HCT116 (cell line): Measurements from ENCODE around the gene ZNF503. TPM values are rescaled to one million over a fixed set of nuclear protein-coding genes. Genes with fewer than 3 reads are reported as not detected.

Experiments used
- ATAC-seq: fragments of 200-7000 bp; cut with Tn5 transposase; 2 replicates; pipeline ENCODE4 v1.9.1; 2020; ENCODE audit warnings: mild to moderate bottlenecking, moderate library complexity
- BruUV-seq: library from RNA; stranded (reverse); fragments of 400-500 nt; replicated peaks from 2 replicates; lab custom pipeline; 2021; lab: Mats Ljungman, UMichigan
- CTCF ChIA-PET: fragments of 300-600 bp; sonication (Branson Sonifier 250); formaldehyde crosslinking; loops from one replicate; lab custom pipeline; 2021; ENCODE audit warnings: antibody characterized with exemption; lab: Charles Lee
- POLR2A ChIA-PET: fragments of 300-600, 350-600 bp; sonication (Branson Sonifier 250); formaldehyde crosslinking; loops from one replicate; lab custom pipeline; 2021; ENCODE audit warnings: antibody characterized with exemption; lab: Charles Lee
- RAD21 ChIA-PET, 2 experiments: fragments of 300-600 bp; sonication (Branson Sonifier 250); formaldehyde crosslinking; loops; one replicate each; lab custom pipeline; 2023; ENCODE audit warnings: low total read pairs in 2 of 2; ENCODE audit not compliant: uncharacterized antibody in 2 of 2, unreplicated experiment in 2 of 2, low non-redundant PET in 1 of 2; lab: Charles Lee
- DNase-seq: peaks from one replicate; pipeline ENCODE4 v3.0.0-alpha.2; 2010; ENCODE audit warnings: low read depth, low spot score
- H2AFZ ChIP-seq: fragments of 200-600 bp; shearing (Covaris generic), sonication (generic); 2 replicates; pipeline ENCODE4 v1.6.1; 2017; ENCODE audit warnings: low read depth, mixed run types, mixed read lengths, antibody characterized with exemption, low read length; ENCODE audit not compliant: poor library complexity, severe bottlenecking
- H3K27ac ChIP-seq: 2 replicates; pipeline ENCODE4 v1.5.1; 2012; ENCODE audit warnings: low read depth, low read length
- H3K27me3 ChIP-seq: fragments of 200-600 bp; sonication (generic); 2 replicates; pipeline ENCODE4 v1.6.1; 2016; ENCODE audit warnings: mixed run types, low read length, mixed read lengths; ENCODE audit not compliant: insufficient read depth
- H3K36me3 ChIP-seq, 2 experiments: fragments of 200-500 bp in 1 of 2; fragments of 200-600 bp in 1 of 2; sonication (Bioruptor generic) in 1 of 2; sonication (generic) in 1 of 2; 2 replicates each; pipeline versions ENCODE4 v1.5.1 to v1.6.1; 2014 to 2016; ENCODE audit warnings: low read length in 2 of 2, inconsistent platforms in 1 of 2, mixed read lengths in 1 of 2, mixed run types in 1 of 2; ENCODE audit not compliant: insufficient read depth in 2 of 2, control insufficient read depth in 1 of 2
- H3K4me1 ChIP-seq, 2 experiments: fragments of 200-600 bp in 1 of 2; sonication (generic) in 1 of 2; 2 replicates each; pipeline versions ENCODE4 v1.5.1 to v1.6.1; 2012 to 2017; ENCODE audit warnings: low read length in 2 of 2, inconsistent platforms in 1 of 2, mild to moderate bottlenecking in 1 of 2, mixed read lengths in 1 of 2, mixed run types in 1 of 2, moderate library complexity in 1 of 2; ENCODE audit not compliant: insufficient read depth in 2 of 2, control insufficient read depth in 1 of 2
- H3K4me2 ChIP-seq: fragments of 200-600 bp; sonication (generic); 2 replicates; pipeline ENCODE4 v1.6.1; 2017; ENCODE audit warnings: mixed run types, low read length, mixed read lengths
- H3K4me3 ChIP-seq, 2 experiments: fragments of 200-600 bp in 1 of 2; sonication (generic) in 1 of 2; replicated peaks in 1 of 2; 2 replicates each; pipeline ENCODE4 v1.5.1; 2011 to 2016; ENCODE audit warnings: low read length in 2 of 2, control low read depth in 1 of 2, low read depth in 1 of 2, mild to moderate bottlenecking in 1 of 2, mixed read lengths in 1 of 2, mixed run types in 1 of 2
- H3K79me2 ChIP-seq: fragments of 200-600 bp; sonication (generic); 2 replicates; pipeline ENCODE4 v1.6.1; 2017; ENCODE audit warnings: mild to moderate bottlenecking, mixed run types, low read length, moderate library complexity, mixed read lengths; ENCODE audit not compliant: insufficient read depth
- H3K9ac ChIP-seq: fragments of 200-600 bp; sonication (generic); 2 replicates; pipeline ENCODE4 v1.6.1; 2016; ENCODE audit warnings: low read length, mixed read lengths
- H3K9me2 ChIP-seq: fragments of 200-600 bp; sonication (generic), shearing (Covaris generic); 2 replicates; pipeline ENCODE4 v1.6.1; 2017; ENCODE audit warnings: mixed run types, mild to moderate bottlenecking, moderate library complexity; ENCODE audit not compliant: insufficient read depth
- H3K9me3 ChIP-seq, 2 experiments: fragments of 200-500 bp in 1 of 2; fragments of 200-600 bp in 1 of 2; sonication (Bioruptor generic) in 1 of 2; sonication (generic) in 1 of 2; 2 replicates each; pipeline ENCODE4 v1.6.1; 2014 to 2017; ENCODE audit warnings: low read length in 2 of 2, mixed read lengths in 2 of 2, inconsistent platforms in 1 of 2, low read depth in 1 of 2, mild to moderate bottlenecking in 1 of 2, mixed run types in 1 of 2, moderate library complexity in 1 of 2; ENCODE audit not compliant: control insufficient read depth in 1 of 2, insufficient read depth in 1 of 2
- H4K20me1 ChIP-seq: fragments of 200-600 bp; sonication (generic), shearing (Covaris generic); 2 replicates; pipeline ENCODE4 v1.6.1; 2017; ENCODE audit warnings: mixed run types, mild to moderate bottlenecking, moderate library complexity; ENCODE audit not compliant: insufficient read depth
- CBX3 ChIP-seq: IDR thresholded peaks from 2 replicates; pipeline ENCODE4 v1.6.1; 2012; ENCODE audit warnings: low read depth
- CEBPB ChIP-seq: IDR thresholded peaks from 2 replicates; pipeline ENCODE4 v1.6.1; 2012; ENCODE audit warnings: low read depth
- CTCF ChIP-seq, 3 experiments: fragments of 200-600 bp in 1 of 3; sonication (generic) in 1 of 3; IDR thresholded peaks in 2 of 3; conservative IDR thresholded peaks in 1 of 3; 2 replicates each; pipeline ENCODE4 v1.5.1; 2012 to 2017; ENCODE audit warnings: low read depth in 2 of 3, low read length in 2 of 3, antibody characterized with exemption in 1 of 3, borderline replicate concordance in 1 of 3, control low read depth in 1 of 3, mild to moderate bottlenecking in 1 of 3, mixed read lengths in 1 of 3, mixed run types in 1 of 3, moderate library complexity in 1 of 3; ENCODE audit not compliant: insufficient read depth in 1 of 3
- EZH2 ChIP-seq: fragments of 200-600 bp; sonication (generic); IDR thresholded peaks from 2 replicates; pipeline ENCODE4 v1.6.1; 2017; ENCODE audit warnings: antibody characterized with exemption, mixed run types
- EZH2phosphoT487 ChIP-seq: fragments of 200-600 bp; IDR thresholded peaks from 2 replicates; pipeline ENCODE4 v1.6.1; 2018; ENCODE audit warnings: antibody characterized with exemption, borderline replicate concordance
- FOSL1 ChIP-seq: IDR thresholded peaks from 2 replicates; pipeline ENCODE4 v1.6.1; 2012; ENCODE audit warnings: low read depth
- JUND ChIP-seq: IDR thresholded peaks from 2 replicates; pipeline ENCODE4 v1.6.1; 2012
- POLR2A ChIP-seq: IDR thresholded peaks from 2 replicates; pipeline ENCODE4 v1.7.0; 2011; ENCODE audit warnings: borderline replicate concordance; ENCODE audit not compliant: insufficient read depth, insufficient read length; ENCODE audit errors: extremely low read depth
- RAD21 ChIP-seq: IDR thresholded peaks from 2 replicates; pipeline ENCODE4 v1.6.1; 2012; ENCODE audit warnings: low read depth, mild to moderate bottlenecking
- SIN3A ChIP-seq: IDR thresholded peaks from 2 replicates; pipeline ENCODE4 v1.6.1; 2012; ENCODE audit warnings: low read depth
- SP1 ChIP-seq: IDR thresholded peaks from 2 replicates; pipeline ENCODE4 v1.6.1; 2012; ENCODE audit warnings: low read depth
- SRF ChIP-seq: IDR thresholded peaks from 2 replicates; pipeline ENCODE4 v1.6.1; 2012; ENCODE audit warnings: low read depth
- YY1 ChIP-seq: IDR thresholded peaks from 2 replicates; pipeline ENCODE4 v1.6.1; 2011; ENCODE audit warnings: low read length, low read depth, moderate library complexity, mild to moderate bottlenecking; ENCODE audit not compliant: insufficient replicate concordance; ENCODE audit errors: extremely low read depth
- ZFX ChIP-seq: fragments of 450-650 bp; IDR thresholded peaks from 2 replicates; pipeline ENCODE4 v1.6.1; 2017
- ZNF274 ChIP-seq: fragments of 200-500 bp; sonication (Bioruptor generic); IDR thresholded peaks from 2 replicates; pipeline ENCODE4 v1.6.1; 2014; ENCODE audit warnings: mild to moderate bottlenecking, low read depth, low read length, inconsistent platforms
- intact Hi-C: fragments of 100-400 bp; cut with micrococcal nuclease; formaldehyde crosslinking; loops from 2 replicates; pipeline ENCODE4 v1.10.0; 2022
- total RNA-seq: library from RNA; stranded (reverse); gene quantifications from one replicate; pipeline ENCODE4 v1.2.1, GENCODE V29; 2021; ENCODE audit not compliant: unreplicated experiment
- TF ChIP-seq, protein P1 (sequence below): IDR thresholded peaks from 2 replicates; pipeline ENCODE4 v1.6.1; 2012; ENCODE audit warnings: low read depth
- TF ChIP-seq, protein P2 (sequence below): IDR thresholded peaks from 2 replicates; pipeline ENCODE4 v1.6.1; 2011; ENCODE audit warnings: mild to moderate bottlenecking, low read length, moderate library complexity; ENCODE audit not compliant: insufficient replicate concordance; ENCODE audit errors: extremely low read depth

ZNF503 gene
- total RNA-seq, 1 experiment from 2014 or later = 30.4 TPM

DNA sequence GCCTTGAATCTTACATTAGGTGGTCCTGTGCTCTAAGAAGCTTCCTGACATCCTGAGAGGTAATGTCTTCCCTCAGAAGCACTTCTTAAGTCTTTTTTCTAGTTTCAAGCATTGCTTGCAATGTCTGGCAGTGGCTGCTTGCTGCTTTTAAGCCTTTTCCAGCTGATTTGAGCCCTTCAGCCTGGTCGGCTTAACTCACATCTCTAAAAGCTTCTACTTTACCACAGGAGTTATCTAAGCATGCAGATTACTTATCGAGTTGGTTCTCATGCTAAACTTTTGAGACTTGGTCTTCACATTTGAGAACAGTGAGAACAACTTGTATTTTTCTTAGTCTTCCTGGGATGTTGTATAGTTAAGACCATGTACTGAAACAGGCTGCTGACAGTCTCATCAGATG, 33.7 kb upstream of the ZNF503 start:
- POLR2A ChIA-PET = interaction anchor here (0.7 kb wide), 1 partner anchor 10 kb away, joined by 4 read pairs; no protein-coding TSS in a partner anchor
- H3K79me2 ChIP-seq = no peaks in the 10 kb centered on the region
- no peaks in the 10 kb centered on the region for H3K36me3 ChIP-seq
- peaks cover 4 to 20% of the 10 kb centered on the region in 2 experiments; a peak in 3 of 4 replicates for H3K4me1 ChIP-seq
- H3K9ac ChIP-seq = no peak overlapping the region
- no peaks in the 10 kb centered on the region; the same call in 1 of the 2 replicates for H3K9me2 ChIP-seq
- DNase-seq (no peak), ATAC-seq (no peak)
- no peak overlapping the region for H3K27ac ChIP-seq
- H3K9me3 ChIP-seq = no peaks in the 10 kb centered on the region
- H3K4me2 ChIP-seq = no peak overlapping the region
- H3K4me3 ChIP-seq = no peak overlapping the region
- H4K20me1 ChIP-seq = no peaks in the 10 kb centered on the region
- H3K27me3 ChIP-seq = no peaks in the 10 kb centered on the region
- CTCF ChIA-PET = no interaction called here
- H2AFZ ChIP-seq = no peak overlapping the region
- intact Hi-C loops = no loop called here
- no peak for TF ChIP-seq SIN3A
- no peak for TF ChIP-seq YY1
- no peak for TF ChIP-seq POLR2A
- no peak for TF ChIP-seq EZH2
- no peak for TF ChIP-seq ZFX
- TF ChIP-seq FOSL1 = no peak
- TF ChIP-seq CEBPB = no peak
- no peak for TF ChIP-seq ZNF274
- TF ChIP-seq, protein P1, sequence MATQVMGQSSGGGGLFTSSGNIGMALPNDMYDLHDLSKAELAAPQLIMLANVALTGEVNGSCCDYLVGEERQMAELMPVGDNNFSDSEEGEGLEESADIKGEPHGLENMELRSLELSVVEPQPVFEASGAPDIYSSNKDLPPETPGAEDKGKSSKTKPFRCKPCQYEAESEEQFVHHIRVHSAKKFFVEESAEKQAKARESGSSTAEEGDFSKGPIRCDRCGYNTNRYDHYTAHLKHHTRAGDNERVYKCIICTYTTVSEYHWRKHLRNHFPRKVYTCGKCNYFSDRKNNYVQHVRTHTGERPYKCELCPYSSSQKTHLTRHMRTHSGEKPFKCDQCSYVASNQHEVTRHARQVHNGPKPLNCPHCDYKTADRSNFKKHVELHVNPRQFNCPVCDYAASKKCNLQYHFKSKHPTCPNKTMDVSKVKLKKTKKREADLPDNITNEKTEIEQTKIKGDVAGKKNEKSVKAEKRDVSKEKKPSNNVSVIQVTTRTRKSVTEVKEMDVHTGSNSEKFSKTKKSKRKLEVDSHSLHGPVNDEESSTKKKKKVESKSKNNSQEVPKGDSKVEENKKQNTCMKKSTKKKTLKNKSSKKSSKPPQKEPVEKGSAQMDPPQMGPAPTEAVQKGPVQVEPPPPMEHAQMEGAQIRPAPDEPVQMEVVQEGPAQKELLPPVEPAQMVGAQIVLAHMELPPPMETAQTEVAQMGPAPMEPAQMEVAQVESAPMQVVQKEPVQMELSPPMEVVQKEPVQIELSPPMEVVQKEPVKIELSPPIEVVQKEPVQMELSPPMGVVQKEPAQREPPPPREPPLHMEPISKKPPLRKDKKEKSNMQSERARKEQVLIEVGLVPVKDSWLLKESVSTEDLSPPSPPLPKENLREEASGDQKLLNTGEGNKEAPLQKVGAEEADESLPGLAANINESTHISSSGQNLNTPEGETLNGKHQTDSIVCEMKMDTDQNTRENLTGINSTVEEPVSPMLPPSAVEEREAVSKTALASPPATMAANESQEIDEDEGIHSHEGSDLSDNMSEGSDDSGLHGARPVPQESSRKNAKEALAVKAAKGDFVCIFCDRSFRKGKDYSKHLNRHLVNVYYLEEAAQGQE = no peak
- no peak for TF ChIP-seq CTCF (IDR thresholded peaks at IDR 0.05 in 2 of 3, conservative IDR thresholded peaks at IDR 0.05 in 1 of 3; ENCODE audit: borderline replicate concordance in 1 of 3, insufficient read depth in 1 of 3, low read depth in 2 of 3, low read length in 2 of 3)
- no peak for TF ChIP-seq SRF
- no peak for TF ChIP-seq RAD21
- no peak for TF ChIP-seq CBX3
- no peak for TF ChIP-seq SP1
- no peak for TF ChIP-seq JUND
- TF ChIP-seq EZH2phosphoT487 = no peak
- TF ChIP-seq, protein P2, sequence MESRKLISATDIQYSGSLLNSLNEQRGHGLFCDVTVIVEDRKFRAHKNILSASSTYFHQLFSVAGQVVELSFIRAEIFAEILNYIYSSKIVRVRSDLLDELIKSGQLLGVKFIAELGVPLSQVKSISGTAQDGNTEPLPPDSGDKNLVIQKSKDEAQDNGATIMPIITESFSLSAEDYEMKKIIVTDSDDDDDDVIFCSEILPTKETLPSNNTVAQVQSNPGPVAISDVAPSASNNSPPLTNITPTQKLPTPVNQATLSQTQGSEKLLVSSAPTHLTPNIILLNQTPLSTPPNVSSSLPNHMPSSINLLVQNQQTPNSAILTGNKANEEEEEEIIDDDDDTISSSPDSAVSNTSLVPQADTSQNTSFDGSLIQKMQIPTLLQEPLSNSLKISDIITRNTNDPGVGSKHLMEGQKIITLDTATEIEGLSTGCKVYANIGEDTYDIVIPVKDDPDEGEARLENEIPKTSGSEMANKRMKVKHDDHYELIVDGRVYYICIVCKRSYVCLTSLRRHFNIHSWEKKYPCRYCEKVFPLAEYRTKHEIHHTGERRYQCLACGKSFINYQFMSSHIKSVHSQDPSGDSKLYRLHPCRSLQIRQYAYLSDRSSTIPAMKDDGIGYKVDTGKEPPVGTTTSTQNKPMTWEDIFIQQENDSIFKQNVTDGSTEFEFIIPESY = no peak
- no TSS peak for BruUV-seq
- RAD21 ChIA-PET = no interaction called here
